ENCODE measurements around the gene PHRF1. TPM values are rescaled to one million over a fixed set of nuclear protein-coding genes. Genes with fewer than 3 reads are reported as not detected.

PHRF1 gene
- total RNA-seq, 4 donors from 2014 or later: 24.5 to 38.2 (median 28.7) TPM

- WGBS: 0% methylated on average over 5 of the region's 123 CpGs
- Histone ChIP-seq H3K9me3 (no peaks in the 10 kb centered on the region), H3K36me3 (no peaks in the 10 kb centered on the region), H3K4me1 (peaks cover 11 to 23% (median 22%) of the 10 kb centered on the region in 4 donors), H3K27me3 (no peaks in the 10 kb centered on the region), H3K27ac (replicated peaks in 1 of 4) (peak overlapping the region; percentile 87 to 94 (median 92)), H3K4me3 (peak overlapping the region; percentile 67 to 90 (median 78))
- peak; percentile 96 for DNase-seq (ENCODE audit: extremely low spot score)
- intact Hi-C loops (cut with DNase I): no loop called here
- TF ChIP-seq POLR2AphosphoS5 (IDR thresholded peaks at IDR 0.05) (peak; percentile 66 to 79), POLR2A (IDR thresholded peaks at IDR 0.05; ENCODE audit: low read depth) (peak; percentile 23), EP300 (IDR thresholded peaks at IDR 0.05) (no peak)
These were observed 7.7 kb upstream of the PHRF1 start for GRCh38 chr11:568306-569157.

GRCh38 chr11:569158-569885 is 6.9 kb upstream of the PHRF1 start:
- H3K4me3 ChIP-seq: peak overlapping the region; percentile 67 to 90 (median 78)
- H3K4me1 ChIP-seq: peaks cover 11 to 26% (median 25%) of the 10 kb centered on the region in 4 donors
- intact Hi-C loops (cut with DNase I): no loop called here
- TF ChIP-seq POLR2AphosphoS5 (IDR thresholded peaks at IDR 0.05): no peak
- no peak for TF ChIP-seq POLR2A (IDR thresholded peaks at IDR 0.05; ENCODE audit: low read depth)
- TF ChIP-seq EP300 (IDR thresholded peaks at IDR 0.05): no peak
- no peak for TF ChIP-seq CTCF (IDR thresholded peaks at IDR 0.05)
- H3K27me3 ChIP-seq: no peaks in the 10 kb centered on the region
- H3K9me3 ChIP-seq: no peaks in the 10 kb centered on the region
- no peaks in the 10 kb centered on the region for H3K36me3 ChIP-seq
- peak overlapping the region; percentile 87 to 94 (median 92) for H3K27ac ChIP-seq (replicated peaks in 1 of 4)
- no peak for DNase-seq (ENCODE audit: extremely low spot score)
- 71% methylated on average over 18 of the region's 36 CpGs for WGBS

GRCh38 chr11:571802-572185 is 4.5 kb upstream of the PHRF1 start:
- H3K4me1 ChIP-seq: peaks cover 21 to 40% (median 38%) of the 10 kb centered on the region in 4 donors
- no peak overlapping the region for H3K27ac ChIP-seq (replicated peaks in 1 of 4)
- H3K36me3 ChIP-seq: no peaks in the 10 kb centered on the region
- TF ChIP-seq EP300 (IDR thresholded peaks at IDR 0.05) (no peak), CTCF (IDR thresholded peaks at IDR 0.05) (no peak), POLR2AphosphoS5 (IDR thresholded peaks at IDR 0.05) (no peak)
- no peaks in the 10 kb centered on the region for H3K9me3 ChIP-seq
- intact Hi-C loops (cut with DNase I): no loop called here
- WGBS: 73% methylated on average over 8 of the region's 8 CpGs
- no peak for DNase-seq (ENCODE audit: extremely low spot score)
- H3K27me3 ChIP-seq: no peaks in the 10 kb centered on the region
- no peak overlapping the region for H3K4me3 ChIP-seq

- no peak overlapping the region for H3K4me3 ChIP-seq
- WGBS: 93% methylated on average over 9 of the region's 16 CpGs
- H3K27me3 ChIP-seq: no peaks in the 10 kb centered on the region
- H3K27ac ChIP-seq (replicated peaks in 1 of 4): peak overlapping the region in 1 of 4 donors; percentile 65
- intact Hi-C loops (cut with DNase I): no loop called here
- no peaks in the 10 kb centered on the region for H3K36me3 ChIP-seq
- peaks cover 29 to 44% (median 39%) of the 10 kb centered on the region in 4 donors for H3K4me1 ChIP-seq
- no peak for TF ChIP-seq CTCF (IDR thresholded peaks at IDR 0.05)
- TF ChIP-seq EP300 (IDR thresholded peaks at IDR 0.05): no peak
- TF ChIP-seq POLR2AphosphoS5 (IDR thresholded peaks at IDR 0.05): no peak
- no peak for TF ChIP-seq POLR2A (IDR thresholded peaks at IDR 0.05; ENCODE audit: low read depth)
- H3K9me3 ChIP-seq: no peaks in the 10 kb centered on the region
- DNase-seq (ENCODE audit: extremely low spot score): no peak
These were observed 3.0 kb upstream of the PHRF1 start for GRCh38 chr11:573146-573759.

All from esophagus muscularis mucosa (tissue), 4 donors.